Natural killer cell (primary cell): ENCODE measurements around the gene RAVER2. TPM values are rescaled to one million over a fixed set of nuclear protein-coding genes. Genes with fewer than 3 reads are reported as not detected.

Experiments
- ATAC-seq, 3 donors: fragments of 150-1000 bp in 2 of 3; fragments of 200-7000 bp in 1 of 3; cut with Tn5 transposase; 1 replicate in 1 of 3; 2 replicates in 2 of 3; pipeline ENCODE4 v1.10.0; 2021; ENCODE audit warnings: mild to moderate bottlenecking in 2 of 3, moderate library complexity in 2 of 3
- DNase-seq, 2 donors: peaks; one replicate each; pipeline versions ENCODE4 v3.0.0 to v3.0.0-alpha.2; 2013 to 2021; ENCODE audit warnings: mixed read lengths in 1 of 2
- H3K27ac ChIP-seq: one replicate; pipeline ENCODE4 v1.5.1; 2013; ENCODE audit warnings: mild to moderate bottlenecking, low read length
- H3K27me3 ChIP-seq: one replicate; pipeline ENCODE4 v1.6.1; 2013; ENCODE audit warnings: low read length; ENCODE audit not compliant: control insufficient read depth, insufficient read depth
- H3K36me3 ChIP-seq: one replicate; pipeline ENCODE4 v1.6.1; 2013; ENCODE audit warnings: low read length; ENCODE audit not compliant: control insufficient read depth, insufficient read depth
- H3K4me1 ChIP-seq: one replicate; pipeline ENCODE4 v1.6.1; 2013; ENCODE audit warnings: low read length; ENCODE audit not compliant: control insufficient read depth, insufficient read depth
- H3K4me3 ChIP-seq: one replicate; pipeline ENCODE4 v1.5.1; 2013; ENCODE audit warnings: low read length
- H3K9me3 ChIP-seq: one replicate; pipeline ENCODE4 v1.6.1; 2013; ENCODE audit warnings: low read length; ENCODE audit not compliant: control insufficient read depth, insufficient read depth
- H3K27ac Mint-ChIP-seq, 2 donors: one replicate each; pipeline ENCODE4 v1.8.0; 2022; ENCODE audit warnings: mild to moderate bottlenecking in 2 of 2, mixed read lengths in 2 of 2, moderate library complexity in 1 of 2
- H3K27me3 Mint-ChIP-seq, 2 donors: one replicate each; pipeline ENCODE4 v1.8.0; 2022; ENCODE audit warnings: low read depth in 2 of 2, mixed read lengths in 2 of 2
- H3K36me3 Mint-ChIP-seq: one replicate; pipeline ENCODE4 v1.8.0; 2022; ENCODE audit warnings: mixed read lengths
- H3K4me1 Mint-ChIP-seq, 2 donors: one replicate each; pipeline ENCODE4 v1.8.0; 2022; ENCODE audit warnings: mixed read lengths in 2 of 2
- H3K4me3 Mint-ChIP-seq: one replicate; pipeline ENCODE4 v1.8.0; 2022; ENCODE audit warnings: mild to moderate bottlenecking, moderate library complexity, mixed read lengths
- H3K9me3 Mint-ChIP-seq, 2 donors: one replicate each; pipeline ENCODE4 v1.8.0; 2022; ENCODE audit warnings: mixed read lengths in 2 of 2
- WGBS: methylation state at CpG from one replicate; pipeline ENCODE4 v1.1.7; 2013; ENCODE audit warnings: missing lambda C conversion rate; ENCODE audit not compliant: insufficient coverage; 5-methylcytosine and 5-hydroxymethylcytosine counted together
- intact Hi-C: fragments of 100-400 bp; cut with micrococcal nuclease; formaldehyde crosslinking; loops from one replicate; pipeline ENCODE4 v1.14.2; 2022
- total RNA-seq, 4 donors: library from RNA; stranded (reverse); fragments of 120-200 nt in 1 of 4; gene quantifications; one replicate each; pipeline versions ENCODE4 v1.2.3 to v1.2.4, GENCODE V29; 2013 to 2022
- TF ChIP-seq, protein P1 (sequence below): fragments of 200-600 bp; IDR thresholded peaks from one replicate; pipeline ENCODE4 v1.8.0; 2022; ENCODE audit warnings: antibody characterized with exemption

The RAVER2 gene
- total RNA-seq, 3 donors from 2014 or later (not counting 1 experiment from before 2014, with no cell fraction given), result 0.82 to 1.4 (median 1.2) TPM

DNA sequence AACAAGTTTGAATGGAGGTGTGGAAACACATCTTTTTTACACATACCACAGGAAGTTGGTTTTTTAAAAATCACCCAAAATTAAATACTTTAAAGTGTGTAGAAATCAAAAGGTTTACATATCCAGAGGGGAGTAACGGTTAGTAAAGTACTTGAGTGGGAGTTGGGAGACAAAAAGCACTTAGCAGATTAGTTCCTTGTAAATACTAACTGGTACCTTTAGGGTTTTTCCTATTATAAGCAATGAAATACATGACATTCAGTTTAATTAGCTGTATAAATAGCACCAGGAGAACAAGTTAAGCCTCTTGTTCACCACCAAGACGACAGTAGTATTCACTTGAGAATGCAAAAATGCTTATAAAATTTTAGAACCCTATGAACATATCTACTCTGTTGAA lies 23.7 kb upstream of the RAVER2 start:
- 77% methylated on average over 2 of the region's 2 CpGs for WGBS
- intact Hi-C loops, result no loop called here
- TF ChIP-seq, protein P1, sequence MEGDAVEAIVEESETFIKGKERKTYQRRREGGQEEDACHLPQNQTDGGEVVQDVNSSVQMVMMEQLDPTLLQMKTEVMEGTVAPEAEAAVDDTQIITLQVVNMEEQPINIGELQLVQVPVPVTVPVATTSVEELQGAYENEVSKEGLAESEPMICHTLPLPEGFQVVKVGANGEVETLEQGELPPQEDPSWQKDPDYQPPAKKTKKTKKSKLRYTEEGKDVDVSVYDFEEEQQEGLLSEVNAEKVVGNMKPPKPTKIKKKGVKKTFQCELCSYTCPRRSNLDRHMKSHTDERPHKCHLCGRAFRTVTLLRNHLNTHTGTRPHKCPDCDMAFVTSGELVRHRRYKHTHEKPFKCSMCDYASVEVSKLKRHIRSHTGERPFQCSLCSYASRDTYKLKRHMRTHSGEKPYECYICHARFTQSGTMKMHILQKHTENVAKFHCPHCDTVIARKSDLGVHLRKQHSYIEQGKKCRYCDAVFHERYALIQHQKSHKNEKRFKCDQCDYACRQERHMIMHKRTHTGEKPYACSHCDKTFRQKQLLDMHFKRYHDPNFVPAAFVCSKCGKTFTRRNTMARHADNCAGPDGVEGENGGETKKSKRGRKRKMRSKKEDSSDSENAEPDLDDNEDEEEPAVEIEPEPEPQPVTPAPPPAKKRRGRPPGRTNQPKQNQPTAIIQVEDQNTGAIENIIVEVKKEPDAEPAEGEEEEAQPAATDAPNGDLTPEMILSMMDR, result no peak
- H3K9me3 ChIP-seq, result peaks cover 2% of the 10 kb centered on the region
- H3K36me3 Mint-ChIP-seq, result no peaks in the 10 kb centered on the region
- H3K4me3 ChIP-seq, result no peak overlapping the region
- no peak overlapping the region for H3K4me3 Mint-ChIP-seq
- no peaks in the 10 kb centered on the region for H3K27me3 ChIP-seq
- DNase-seq (no peak), ATAC-seq (no peak)
- no peaks in the 10 kb centered on the region for H3K4me1 ChIP-seq
- H3K36me3 ChIP-seq, result no peaks in the 10 kb centered on the region
- H3K27me3 Mint-ChIP-seq, result peaks cover 43 to 60% of the 10 kb centered on the region in 2 donors
- no peak overlapping the region for H3K27ac Mint-ChIP-seq
- no peaks in the 10 kb centered on the region for H3K4me1 Mint-ChIP-seq
- H3K9me3 Mint-ChIP-seq, result peaks cover 0 to 2% of the 10 kb centered on the region in 2 donors
- H3K27ac ChIP-seq, result no peak overlapping the region

DNA sequence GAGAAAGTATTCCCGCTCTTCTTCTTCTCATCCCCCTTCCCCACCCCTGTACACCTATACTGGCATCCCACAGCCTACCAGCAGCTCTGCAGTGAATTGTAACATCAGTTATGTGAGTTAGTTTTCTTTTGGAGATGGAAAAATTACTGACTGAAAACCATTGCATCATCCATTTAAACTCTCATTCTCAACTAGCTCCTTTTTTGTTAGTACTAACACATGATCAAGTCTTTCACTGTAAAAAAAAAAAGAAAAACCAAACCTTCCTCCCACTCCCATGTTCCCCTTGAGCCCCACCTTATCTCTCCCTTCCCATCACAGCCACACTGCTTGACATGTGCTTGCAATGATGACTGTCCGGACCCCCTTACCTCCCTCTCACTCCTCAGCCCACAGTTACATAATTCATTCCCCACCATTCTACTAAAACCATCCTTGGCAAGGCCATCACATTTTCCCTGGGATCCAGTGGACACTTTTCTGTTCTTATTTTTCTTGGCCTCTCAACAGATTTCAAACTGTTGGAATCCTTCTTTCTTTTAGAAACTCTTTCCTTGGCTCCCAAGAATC lies 23.2 kb upstream of the RAVER2 start:
- ATAC-seq (no peak), DNase-seq (no peak)
- Mint-ChIP-seq H3K9me3 (peaks cover 0 to 2% of the 10 kb centered on the region in 2 donors), H3K27me3 (peaks cover 43 to 60% of the 10 kb centered on the region in 2 donors), H3K27ac (no peak overlapping the region), H3K36me3 (no peaks in the 10 kb centered on the region), H3K4me1 (no peaks in the 10 kb centered on the region), H3K4me3 (no peak overlapping the region)
- no peak overlapping the region for H3K4me3 ChIP-seq
- peaks cover 2% of the 10 kb centered on the region for H3K9me3 ChIP-seq
- no peak overlapping the region for H3K27ac ChIP-seq
- intact Hi-C loops, result no loop called here
- TF ChIP-seq, protein P1, result no peak
- no peaks in the 10 kb centered on the region for H3K4me1 ChIP-seq
- H3K27me3 ChIP-seq, result no peaks in the 10 kb centered on the region
- 92% methylated on average over 2 of the region's 2 CpGs for WGBS
- H3K36me3 ChIP-seq, result no peaks in the 10 kb centered on the region

DNA sequence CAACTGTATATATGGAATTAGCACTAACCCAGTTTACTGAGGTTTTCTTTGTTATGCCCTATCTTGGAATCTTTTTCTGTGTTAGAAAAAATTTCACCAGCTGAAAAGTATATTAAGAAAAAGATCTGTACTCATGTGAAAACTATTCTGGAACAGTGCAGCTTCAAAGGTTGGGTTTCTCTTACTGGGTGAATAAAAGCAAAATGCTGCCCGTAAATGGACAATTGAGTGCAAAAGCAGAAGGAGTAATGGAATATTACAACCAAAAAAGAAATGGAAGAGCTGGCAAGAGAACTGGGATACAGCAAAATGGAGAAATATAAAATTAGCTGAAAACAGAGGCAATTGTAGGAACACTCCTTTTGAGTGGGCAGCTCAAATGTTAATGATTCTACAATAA lies 17.0 kb upstream of the RAVER2 start:
- H3K4me3 Mint-ChIP-seq, result no peak overlapping the region
- H3K4me1 Mint-ChIP-seq, result no peaks in the 10 kb centered on the region
- Histone ChIP-seq H3K4me1 (no peaks in the 10 kb centered on the region), H3K27me3 (no peaks in the 10 kb centered on the region), H3K9me3 (no peaks in the 10 kb centered on the region), H3K27ac (no peak overlapping the region), H3K36me3 (no peaks in the 10 kb centered on the region), H3K4me3 (no peak overlapping the region)
- no peak overlapping the region for H3K27ac Mint-ChIP-seq
- WGBS, result 89% methylated on average over 1 of the region's 1 CpG
- ATAC-seq (no peak), DNase-seq (no peak)
- TF ChIP-seq, protein P1, result no peak
- intact Hi-C loops, result no loop called here
- no peaks in the 10 kb centered on the region for H3K9me3 Mint-ChIP-seq
- H3K36me3 Mint-ChIP-seq, result no peaks in the 10 kb centered on the region
- peaks cover 12 to 38% of the 10 kb centered on the region in 2 donors for H3K27me3 Mint-ChIP-seq
